HPDE6-E6E7 (cell line): ENCODE results near the gene PHF20.
"Not testable (repeated sequence)": the region's sequence is repeated elsewhere in the genome, so short reads cannot be mapped to it uniquely, and the experiment has no call there.

Source experiments
- DNase-seq: peaks from one replicate; pipeline ENCODE4 v3.0.0; 2011; ENCODE audit warnings: missing footprints; ENCODE audit errors: extremely low spot score

Gene PHF20

DNA sequence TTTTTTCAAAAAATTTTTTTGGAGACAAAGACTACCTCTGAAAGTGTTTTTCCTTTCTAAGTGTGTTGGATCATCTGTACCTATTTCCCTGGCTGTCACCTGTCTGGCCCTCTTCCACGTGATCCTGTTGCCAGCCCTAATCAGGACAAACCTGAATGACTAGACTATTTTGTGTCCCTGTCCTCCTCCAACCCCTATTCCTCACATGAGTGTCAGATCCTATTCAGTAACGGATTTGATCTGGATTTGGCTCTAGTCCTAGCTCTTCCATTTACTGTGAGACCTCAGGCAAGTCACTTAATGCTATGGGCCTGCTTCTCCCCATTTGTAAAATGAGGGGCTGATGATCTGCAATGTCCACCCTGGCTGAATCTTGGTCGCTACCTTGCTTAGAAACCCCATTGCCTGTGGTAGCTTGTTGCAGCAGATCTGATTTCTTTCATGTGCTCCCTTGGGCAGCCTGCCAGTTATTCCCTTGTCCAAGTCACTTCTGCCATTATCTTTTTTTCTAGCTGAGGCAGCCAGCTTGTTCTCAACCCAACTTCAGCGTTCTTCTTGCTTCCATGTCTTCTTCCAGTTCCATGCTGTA is 4.8 kb downstream of the PHF20 start:
- DNase-seq, result no peak

- DNase-seq, result not testable (repeated sequence)
Observed at GRCh38 chr20:35783811-35784210, 12.0 kb downstream of the PHF20 start.

DNA sequence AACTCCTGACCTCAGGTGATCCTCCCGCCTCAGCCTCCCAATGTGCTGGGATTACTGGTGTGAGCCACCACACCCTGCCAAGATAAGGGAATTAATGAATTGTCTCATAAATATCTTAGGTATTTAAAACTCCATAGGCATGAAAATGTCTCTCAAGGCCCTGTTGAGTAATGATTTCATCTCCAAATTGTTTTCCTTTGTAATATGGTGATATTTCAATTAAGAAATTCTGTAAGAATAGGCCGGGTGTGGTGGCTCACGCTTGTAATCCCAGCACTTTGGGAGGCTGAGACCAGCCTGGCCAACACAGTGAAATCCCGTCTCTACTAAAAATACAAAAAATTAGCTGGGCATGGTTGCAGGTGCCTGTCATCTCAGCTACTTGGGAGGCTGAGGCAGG is 13.7 kb downstream of the PHF20 start:
- DNase-seq, result not testable (repeated sequence)

DNA sequence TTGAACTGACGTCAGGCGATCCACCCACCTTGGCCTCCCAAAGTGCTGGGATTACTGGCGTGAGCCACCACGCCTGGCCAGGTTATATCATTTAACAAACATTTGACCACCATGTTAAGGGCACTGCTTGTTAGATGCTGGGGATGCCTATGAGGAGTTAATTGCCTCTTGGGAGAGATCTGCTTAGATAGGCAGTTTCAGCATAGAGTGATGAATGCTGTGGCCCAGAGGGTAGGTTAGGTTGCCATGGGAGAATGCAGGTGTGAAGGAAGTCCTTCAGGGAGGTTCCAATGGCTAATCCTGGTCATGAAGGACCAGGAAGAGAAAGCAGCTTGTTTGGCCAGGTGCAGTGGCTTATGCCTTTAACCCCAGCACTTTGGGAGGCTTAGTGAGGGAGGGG is 17.0 kb downstream of the PHF20 start:
- DNase-seq, result no peak

- no peak for DNase-seq
Observed at GRCh38 chr20:35791097-35791496, 19.3 kb downstream of the PHF20 start.

DNA sequence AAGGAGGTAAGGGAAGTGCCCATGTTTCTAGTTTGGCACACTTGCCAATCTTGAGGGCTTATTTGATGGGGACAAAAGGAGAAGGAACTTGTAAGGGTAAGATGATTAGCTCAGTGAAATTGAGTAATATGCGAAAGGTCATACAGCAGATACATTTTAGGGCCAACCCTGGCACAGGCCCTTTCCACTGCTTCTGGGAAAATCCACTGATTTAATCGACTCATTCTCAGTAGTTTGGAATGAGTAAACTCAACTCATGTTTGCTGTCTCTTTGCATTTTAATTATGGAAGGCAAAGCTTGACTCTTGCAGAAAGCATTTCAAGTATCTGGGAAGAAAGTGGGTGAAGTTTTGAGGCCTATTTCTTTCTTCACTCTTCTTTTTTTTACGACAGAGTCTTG is 20.0 kb downstream of the PHF20 start:
- no peak for DNase-seq

DNA sequence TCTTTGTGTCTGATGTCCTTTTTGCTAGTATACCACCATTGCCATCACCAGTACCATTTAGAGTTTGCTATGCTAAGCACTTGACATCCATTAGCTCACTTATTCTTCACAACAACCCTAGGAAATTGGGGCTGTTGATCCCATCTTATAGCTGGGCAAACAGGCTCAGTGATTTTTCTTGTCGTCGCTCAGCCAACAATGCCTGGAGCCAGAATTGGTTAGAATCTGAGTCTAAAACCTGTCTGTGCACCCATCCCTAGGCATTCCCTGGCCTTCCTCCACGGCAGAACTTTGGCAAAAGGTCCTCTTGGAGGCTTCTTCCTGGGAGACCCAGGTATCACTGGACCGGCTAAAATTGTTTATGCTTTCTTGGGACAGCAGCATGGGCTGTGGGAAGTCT is 20.9 kb downstream of the PHF20 start:
- DNase-seq, result no peak

DNA sequence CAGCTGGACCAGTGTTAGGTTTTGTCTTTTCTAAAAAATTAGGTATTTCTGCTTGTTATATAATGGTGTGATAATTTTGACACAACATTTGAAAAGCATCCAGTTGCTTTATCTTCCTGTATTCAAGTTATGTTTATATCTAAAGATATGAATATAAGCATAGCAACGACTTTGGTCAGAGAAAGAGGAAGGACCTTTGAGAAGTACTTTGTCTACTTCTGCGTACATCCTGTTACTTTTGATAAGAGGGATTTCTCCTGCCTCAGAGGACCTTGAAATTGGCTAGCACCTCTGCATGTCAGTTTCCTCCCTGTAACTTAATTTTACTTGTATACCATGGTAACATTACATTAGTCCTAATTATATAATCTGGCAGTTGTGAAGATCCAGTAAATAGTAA is 24.8 kb downstream of the PHF20 start:
- no peak for DNase-seq

DNA sequence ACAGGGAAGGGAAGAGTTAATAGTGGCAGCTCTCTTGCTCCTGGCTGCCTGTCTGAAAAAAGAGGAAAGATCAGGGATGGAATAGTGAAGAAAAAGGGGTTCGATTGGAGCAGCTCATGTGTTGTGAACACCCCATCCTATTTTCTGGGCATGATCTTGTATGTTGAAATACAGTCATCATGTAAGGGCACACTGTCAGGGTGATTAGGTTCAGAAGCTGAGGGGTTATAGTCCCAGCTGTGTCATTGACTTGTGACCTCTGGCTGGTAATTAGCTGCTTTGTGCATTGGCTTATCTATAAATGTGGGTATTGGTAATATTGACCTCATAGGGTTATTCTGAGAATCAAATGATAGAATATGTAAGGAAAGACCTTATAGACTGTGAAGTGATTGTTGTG is 30.1 kb downstream of the PHF20 start:
- DNase-seq, result no peak

- no peak for DNase-seq
Observed at GRCh38 chr20:35806075-35806474, 34.3 kb downstream of the PHF20 start.

- no peak for DNase-seq
Observed at GRCh38 chr20:35807877-35808276, 36.1 kb downstream of the PHF20 start.

DNA sequence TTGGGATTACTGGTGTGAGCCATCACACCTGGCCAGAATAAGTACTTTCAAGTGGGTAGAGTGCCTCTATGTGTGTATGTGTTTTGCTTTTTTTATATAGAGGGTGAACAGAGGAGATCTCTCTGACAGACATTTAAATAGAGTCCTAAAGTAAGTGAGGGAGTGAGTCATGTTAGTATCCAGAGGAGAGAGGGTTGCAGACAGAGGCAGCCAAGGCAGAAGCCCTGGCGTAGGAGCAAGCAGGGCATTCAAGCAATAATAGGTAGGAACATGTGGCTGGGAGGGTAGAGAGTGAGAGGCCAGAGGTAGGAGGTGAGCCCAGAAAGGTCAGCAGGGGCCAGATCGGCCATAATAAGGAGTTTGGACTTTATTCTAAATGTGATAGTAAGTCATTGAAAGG is 48.9 kb downstream of the PHF20 start:
- no peak for DNase-seq

DNA sequence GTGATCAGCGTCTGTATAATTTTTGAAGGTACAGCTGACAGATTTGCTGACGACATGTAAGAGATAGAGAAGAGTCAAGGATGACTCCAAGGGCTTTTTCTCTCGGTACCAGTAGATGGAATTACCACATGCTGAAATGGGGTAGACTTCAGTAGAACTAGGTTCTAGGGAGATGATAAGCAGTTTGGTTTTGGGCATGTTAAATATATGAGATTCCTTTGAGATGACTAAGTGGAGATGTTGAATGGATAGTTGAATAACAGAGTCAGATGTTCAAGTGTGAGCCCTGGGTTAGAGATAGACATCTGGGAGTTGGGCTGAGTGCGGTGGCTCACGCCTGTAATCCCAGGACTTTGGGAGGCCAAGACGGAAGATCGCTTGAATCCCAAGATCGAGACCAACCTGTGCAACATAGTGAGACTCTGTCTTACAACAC is 50.0 kb downstream of the PHF20 start:
- no peak for DNase-seq

DNA sequence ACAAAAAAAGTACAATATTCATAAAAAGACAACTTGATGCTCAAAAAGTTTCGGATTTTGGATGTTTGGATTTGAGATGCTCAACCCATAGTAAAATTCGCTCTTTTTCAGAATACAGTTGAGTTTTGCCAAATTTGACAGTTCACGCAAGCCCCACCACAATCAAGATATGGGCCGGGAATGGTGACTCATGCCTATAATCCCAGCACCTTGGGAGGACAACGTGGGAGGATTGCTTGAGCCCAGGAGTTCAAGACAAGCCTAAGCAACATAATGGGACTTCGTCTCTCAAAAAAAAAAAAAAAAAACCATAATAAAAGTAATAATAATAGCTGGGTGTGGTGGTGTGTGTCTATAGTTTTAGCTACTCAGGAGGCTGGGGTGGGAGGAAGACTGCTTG is 51.3 kb downstream of the PHF20 start:
- no peak for DNase-seq

DNA sequence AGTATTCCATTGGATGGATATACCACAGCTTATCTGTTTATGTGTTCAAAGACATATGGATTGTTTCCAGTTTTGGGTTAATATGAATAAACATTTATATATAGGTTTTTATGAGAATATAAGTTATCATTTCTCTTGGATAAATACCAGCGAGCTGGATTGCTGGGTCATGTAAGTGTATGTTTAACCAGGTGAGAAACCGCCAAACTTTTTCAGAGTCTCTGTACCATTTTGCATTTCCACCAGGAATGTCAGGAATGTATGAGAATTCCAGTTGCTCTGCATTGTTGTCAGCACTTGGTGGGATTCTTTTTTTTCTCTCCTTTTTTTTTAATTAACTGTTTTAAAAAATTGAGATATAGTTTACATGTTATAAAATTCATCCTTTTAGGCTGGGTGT is 52.1 kb downstream of the PHF20 start:
- DNase-seq, result no peak

GRCh38 chr20:35826397-35826998 is 54.7 kb downstream of the PHF20 start:
- no peak for DNase-seq

- DNase-seq, result no peak
Observed at GRCh38 chr20:35828434-35828833, 56.6 kb downstream of the PHF20 start.

- no peak for DNase-seq
Observed at GRCh38 chr20:35828916-35829315, 57.1 kb downstream of the PHF20 start.

- no peak for DNase-seq
Observed at GRCh38 chr20:35830264-35830663, 58.4 kb downstream of the PHF20 start.

DNA sequence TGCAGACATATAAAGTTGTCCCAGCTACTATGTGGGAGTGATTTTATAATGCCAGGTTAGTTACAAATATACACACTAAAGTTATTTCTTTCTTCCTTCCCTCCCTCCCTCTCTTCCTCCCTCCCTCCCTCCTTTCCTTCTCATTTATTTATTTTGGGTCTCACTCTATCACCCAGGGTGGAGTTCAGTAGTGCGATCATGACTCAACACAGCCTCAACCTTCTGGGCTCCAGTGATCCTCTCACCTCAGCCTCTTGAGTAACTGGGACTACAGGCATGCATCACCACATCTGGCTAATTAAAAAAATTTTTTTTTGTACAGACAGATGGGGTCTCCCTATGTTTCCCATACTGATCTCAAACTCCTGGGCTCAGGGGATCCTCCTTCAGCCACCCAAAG is 59.2 kb downstream of the PHF20 start:
- no peak for DNase-seq

GRCh38 chr20:35831971-35832370 is 60.2 kb downstream of the PHF20 start:
- no peak for DNase-seq

DNA sequence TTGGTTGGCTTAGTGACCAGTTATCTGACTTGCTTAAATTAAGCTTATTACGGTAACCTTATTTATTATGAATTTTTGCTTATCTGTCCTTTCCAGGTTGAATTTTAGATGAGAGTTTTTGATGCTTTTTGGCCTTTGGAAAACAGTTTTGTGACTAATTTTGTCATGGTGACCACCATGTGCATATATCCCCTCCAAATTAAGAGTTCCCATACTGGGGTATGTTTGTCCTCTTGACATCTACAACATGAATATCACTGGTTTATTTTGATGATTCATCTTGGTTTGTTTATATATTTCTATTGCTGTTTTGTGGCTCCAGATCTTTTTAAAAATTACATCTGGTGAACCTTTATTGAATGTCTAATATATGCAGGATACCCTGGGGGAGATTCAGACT is 61.4 kb downstream of the PHF20 start:
- no peak for DNase-seq

DNA sequence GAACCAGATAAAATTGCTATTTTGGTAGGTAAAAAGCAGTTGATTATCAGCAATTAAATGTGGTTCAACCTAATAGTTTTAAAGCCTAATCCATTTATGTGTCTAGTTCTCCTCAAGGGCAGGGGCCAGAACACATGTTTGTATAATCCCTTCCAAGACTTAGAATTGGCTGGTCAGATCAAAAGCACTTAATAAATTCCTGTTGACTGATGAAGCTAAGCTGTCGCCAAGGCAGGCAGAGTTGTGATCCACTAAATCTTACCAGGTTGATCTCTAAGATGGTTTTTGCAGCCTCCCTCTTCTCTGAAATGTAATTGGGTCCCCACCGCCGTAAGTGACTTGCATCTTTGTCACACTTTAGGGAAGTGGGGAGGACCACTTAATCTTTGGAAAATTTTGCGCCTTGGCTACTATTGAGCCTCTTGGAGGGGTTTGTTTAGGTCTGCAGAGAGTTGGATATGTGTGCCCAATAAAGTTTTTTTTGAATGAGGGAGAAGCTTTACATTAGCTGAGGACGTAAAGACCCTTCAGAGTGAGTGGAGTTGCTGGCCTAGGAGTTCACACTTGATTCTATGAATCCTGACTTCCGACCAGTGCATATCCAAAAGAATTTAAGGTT is 65.9 kb downstream of the PHF20 start:
- DNase-seq, result no peak

- no peak for DNase-seq
Observed at GRCh38 chr20:35838205-35838604, 66.4 kb downstream of the PHF20 start.
